H1 (cell line): ENCODE data around the gene NHS. TPM values are rescaled to one million over a fixed set of nuclear protein-coding genes. Genes with fewer than 3 reads are reported as not detected.

Source experiments
- CTCF ChIA-PET: fragments of 300-600 bp; sonication (Branson Sonifier 250); formaldehyde crosslinking; loops from one replicate; lab custom pipeline; 2021; ENCODE audit not compliant: partially characterized antibody; lab: Charles Lee
- POLR2A ChIA-PET: fragments of 300-600 bp; sonication (Branson Sonifier 250); formaldehyde crosslinking; loops from one replicate; lab custom pipeline; 2021; ENCODE audit warnings: inconsistent platforms; ENCODE audit not compliant: partially characterized antibody; lab: Charles Lee
- DNase-seq, 2 experiments: peaks; one replicate each; pipeline versions ENCODE4 v3.0.0 to v3.0.0-alpha.2; 2010 to 2022; ENCODE audit warnings: low spot score in 2 of 2, low read depth in 1 of 2, mixed read lengths in 1 of 2
- FAIRE-seq: peaks from 2 replicates; lab custom pipeline; 2011; peaks lifted over from hg19 to GRCh38; lab: Jason Lieb, UNC
- H2AFZ ChIP-seq: 2 replicates; pipeline ENCODE4 v1.8.1; 2012; ENCODE audit warnings: low read length, inconsistent platforms
- H2AK5ac ChIP-seq: 2 replicates; pipeline ENCODE4 v1.6.1; 2013; ENCODE audit warnings: low read depth, low read length
- H2BK120ac ChIP-seq: replicated peaks from 2 replicates; pipeline ENCODE3; 2013; ENCODE audit warnings: low read depth, low read length, inconsistent platforms
- H2BK12ac ChIP-seq: 2 replicates; pipeline ENCODE4 v1.6.1; 2013; ENCODE audit warnings: low read depth, low read length
- H2BK15ac ChIP-seq: 2 replicates; pipeline ENCODE4 v1.6.1; 2013; ENCODE audit warnings: low read length
- H2BK20ac ChIP-seq: 2 replicates; pipeline ENCODE4 v1.6.1; 2013; ENCODE audit warnings: low read length
- H2BK5ac ChIP-seq: 2 replicates; pipeline ENCODE4 v1.6.1; 2013; ENCODE audit warnings: low read depth, low read length
- H3K14ac ChIP-seq: 2 replicates; pipeline ENCODE4 v1.6.1; 2013; ENCODE audit warnings: inconsistent platforms; ENCODE audit not compliant: insufficient read length
- H3K18ac ChIP-seq: 2 replicates; pipeline ENCODE4 v1.6.1; 2013; ENCODE audit warnings: low read length; ENCODE audit errors: extremely low read depth
- H3K23ac ChIP-seq: 2 replicates; pipeline ENCODE4 v1.6.1; 2013; ENCODE audit warnings: inconsistent platforms; ENCODE audit not compliant: insufficient read length
- H3K23me2 ChIP-seq: 2 replicates; pipeline ENCODE4 v1.6.1; 2013; ENCODE audit warnings: low read depth, low read length
- H3K27ac ChIP-seq: 2 replicates; pipeline ENCODE4 v1.6.1; 2011; ENCODE audit warnings: low read depth, low read length, inconsistent platforms
- H3K27me3 ChIP-seq, 4 experiments: replicated peaks in 1 of 4; 1 replicate in 1 of 4; 2 replicates in 3 of 4; pipeline versions ENCODE4 v1.6.1 to v1.8.1; 2011 to 2013; ENCODE audit warnings: low read length in 3 of 4, mild to moderate bottlenecking in 3 of 4, inconsistent platforms in 2 of 4, mixed read lengths in 2 of 4, moderate library complexity in 1 of 4; ENCODE audit not compliant: control insufficient read depth in 3 of 4, insufficient read depth in 3 of 4; ENCODE audit errors: extremely low read depth in 1 of 4
- H3K36me3 ChIP-seq, 4 experiments: 2 replicates each; pipeline versions ENCODE4 v1.6.1 to v1.8.1; 2011 to 2013; ENCODE audit warnings: mild to moderate bottlenecking in 4 of 4, low read length in 3 of 4, moderate library complexity in 2 of 4, control low read depth in 1 of 4, inconsistent platforms in 1 of 4; ENCODE audit not compliant: insufficient read depth in 4 of 4, control insufficient read depth in 2 of 4
- H3K4ac ChIP-seq: replicated peaks from 2 replicates; pipeline ENCODE3; 2013; ENCODE audit warnings: low read length, low read depth, mixed read lengths, inconsistent platforms; ENCODE audit not compliant: insufficient read length
- H3K4me1 ChIP-seq, 4 experiments: replicated peaks in 1 of 4; 1 replicate in 1 of 4; 2 replicates in 3 of 4; pipeline versions ENCODE4 v1.6.1 to v1.8.1; 2011 to 2013; ENCODE audit warnings: low read length in 3 of 4, inconsistent platforms in 2 of 4, mixed read lengths in 1 of 4; ENCODE audit not compliant: insufficient read depth in 4 of 4, control insufficient read depth in 3 of 4
- H3K4me2 ChIP-seq, 2 experiments: 2 replicates each; pipeline versions ENCODE4 v1.6.1 to v1.8.1; 2011 to 2013; ENCODE audit warnings: low read depth in 2 of 2, low read length in 2 of 2, control low read depth in 1 of 2, inconsistent platforms in 1 of 2, mild to moderate bottlenecking in 1 of 2; ENCODE audit not compliant: insufficient read depth in 1 of 2
- H3K4me3 ChIP-seq, 4 experiments: fragments of 200-600, 300-600 bp in 1 of 4; sonication (generic), shearing (Covaris generic), sonication (Bioruptor Twin) in 1 of 4; 2 replicates each; pipeline versions ENCODE4 v1.5.1 to v1.8.1; 2011 to 2016; ENCODE audit warnings: low read length in 4 of 4, low read depth in 3 of 4, control low read depth in 2 of 4, inconsistent platforms in 2 of 4, mild to moderate bottlenecking in 2 of 4, mixed read lengths in 1 of 4, moderate library complexity in 1 of 4; ENCODE audit not compliant: insufficient read depth in 2 of 4; ENCODE audit errors: extremely low read depth in 1 of 4
- H3K56ac ChIP-seq: replicated peaks from 2 replicates; pipeline ENCODE3; 2013; ENCODE audit warnings: low read depth, mild to moderate bottlenecking, mixed read lengths, low read length, inconsistent platforms; ENCODE audit not compliant: insufficient read length
- H3K79me1 ChIP-seq: 2 replicates; pipeline ENCODE4 v1.6.1; 2013; ENCODE audit warnings: low read depth, low read length, control low read depth
- H3K79me2 ChIP-seq, 2 experiments: 2 replicates each; pipeline versions ENCODE4 v1.6.1 to v1.8.1; 2012 to 2013; ENCODE audit warnings: low read length in 2 of 2, mild to moderate bottlenecking in 2 of 2, inconsistent platforms in 1 of 2; ENCODE audit not compliant: insufficient read depth in 2 of 2, control insufficient read depth in 1 of 2
- H3K9ac ChIP-seq, 4 experiments: replicated peaks in 1 of 4; 1 replicate in 1 of 4; 2 replicates in 3 of 4; pipeline versions ENCODE4 v1.6.1 to v1.8.1; 2011 to 2013; ENCODE audit warnings: low read depth in 3 of 4, low read length in 3 of 4, control low read depth in 2 of 4, mild to moderate bottlenecking in 2 of 4, moderate library complexity in 2 of 4, inconsistent platforms in 1 of 4; ENCODE audit errors: extremely low read depth in 1 of 4
- H3K9me3 ChIP-seq, 2 experiments: 2 replicates each; pipeline versions ENCODE4 v1.6.1 to v1.8.1; 2012 to 2013; ENCODE audit warnings: mild to moderate bottlenecking in 2 of 2, moderate library complexity in 2 of 2, control low read depth in 1 of 2, inconsistent platforms in 1 of 2, low read depth in 1 of 2, low read length in 1 of 2, mixed read lengths in 1 of 2; ENCODE audit not compliant: insufficient read depth in 2 of 2
- H4K20me1 ChIP-seq, 2 experiments: replicated peaks in 1 of 2; 2 replicates each; pipeline versions ENCODE3 to v1.8.1; 2011 to 2013; ENCODE audit warnings: inconsistent platforms in 2 of 2, low read length in 2 of 2, mild to moderate bottlenecking in 1 of 2; ENCODE audit not compliant: insufficient read depth in 2 of 2, control insufficient read depth in 1 of 2
- H4K5ac ChIP-seq: 2 replicates; pipeline ENCODE4 v1.6.1; 2013; ENCODE audit warnings: low read length, low read depth, mixed read lengths, inconsistent platforms; ENCODE audit not compliant: insufficient read length
- H4K8ac ChIP-seq: 2 replicates; pipeline ENCODE4 v1.8.0; 2013; ENCODE audit warnings: mild to moderate bottlenecking, moderate library complexity, low read length, inconsistent platforms; ENCODE audit not compliant: insufficient read depth; ENCODE audit errors: extremely low read depth
- H4K91ac ChIP-seq: replicated peaks from 2 replicates; pipeline ENCODE3; 2013; ENCODE audit warnings: low read length, mixed read lengths, inconsistent platforms; ENCODE audit not compliant: insufficient read length
- BRCA1 ChIP-seq: IDR thresholded peaks from 2 replicates; pipeline ENCODE4 v1.6.1; 2012; ENCODE audit warnings: low read depth, low read length, improper control_type of control experiment
- CTCF ChIP-seq, 3 experiments: IDR thresholded peaks; 1 replicate in 2 of 3; 2 replicates in 1 of 3; pipeline versions ENCODE4 v1.5.1 to v1.6.1; 2011; ENCODE audit warnings: low read length in 3 of 3, mild to moderate bottlenecking in 3 of 3, inconsistent platforms in 2 of 3, low read depth in 1 of 3, moderate library complexity in 1 of 3; ENCODE audit not compliant: insufficient read depth in 1 of 3; ENCODE audit errors: control extremely low read depth in 1 of 3
- E2F6 ChIP-seq: IDR thresholded peaks from 2 replicates; pipeline ENCODE4 v1.6.1; 2012; ENCODE audit warnings: inconsistent platforms
- KDM1A ChIP-seq: fragments of 200-600, 300-600 bp; sonication (generic); IDR thresholded peaks from 2 replicates; pipeline ENCODE4 v1.7.1; 2016; ENCODE audit warnings: mild to moderate bottlenecking, low read length, borderline replicate concordance
- KDM4A ChIP-seq: IDR thresholded peaks from one replicate; pipeline ENCODE4 v1.7.1; 2012; ENCODE audit warnings: low read depth, mild to moderate bottlenecking, moderate library complexity, low read length, inconsistent platforms; ENCODE audit not compliant: severe bottlenecking
- NRF1 ChIP-seq: IDR thresholded peaks from 2 replicates; pipeline ENCODE4 v1.6.1; 2011; ENCODE audit warnings: mild to moderate bottlenecking, low read depth, low read length, improper control_type of control experiment
- WGBS, 2 experiments: shearing (Covaris generic) in 1 of 2; methylation state at CpG; one replicate each; pipeline versions ENCODE4 v1.1.6 to v1.1.7; 2013 to 2015; ENCODE audit warnings: low lambda C conversion rate in 2 of 2, mixed read lengths in 2 of 2, inconsistent platforms in 1 of 2, low coverage in 1 of 2, missing lambda C conversion rate in 1 of 2; ENCODE audit not compliant: insufficient replicate concordance in 2 of 2, insufficient coverage in 1 of 2, insufficient read length in 1 of 2; ENCODE audit errors: extremely low coverage in 1 of 2, missing lambda C conversion rate in 1 of 2; 5-methylcytosine and 5-hydroxymethylcytosine counted together
- polyA plus RNA-seq, 7 experiments: library from polyadenylated mRNA; depleted of rRNA in 3 of 7; stranded (reverse) in 5 of 7; unstranded in 2 of 7; fragments of >200 nt in 5 of 7; fragments of 200-250 nt in 2 of 7; gene quantifications; 1 replicate in 5 of 7; 2 replicates in 1 of 7; 4 replicates in 1 of 7; pipeline versions ENCODE4 v1.2.1 to v1.2.3, GENCODE V29; 2011 to 2013; ENCODE audit warnings: missing spikeins in 2 of 7, mixed read lengths in 2 of 7
- total RNA-seq: library from RNA; stranded (reverse); fragmentation: NEBNext Ultra II Directional; extraction: Animal tissue kit (Norgen Biotek cat#: 25700); gene quantifications from 2 replicates; pipeline ENCODE4 v1.2.1, GENCODE V29; 2021

The NHS gene
- total and polyA plus RNA-seq, 2 of the 8 experiments (the other 6 are each of a cell fraction or from before 2014, with no cell fraction given) = 2.2 to 6.7 TPM

- TF ChIP-seq KDM4A (no peak), E2F6 (no peak), KDM1A (no peak), NRF1 (no peak), BRCA1 (no peak), CTCF (IDR thresholded peaks at IDR 0.05; ENCODE audit: control extremely low read depth in 1 of 3, insufficient read depth in 1 of 3, low read depth in 1 of 3, low read length in 3 of 3) (no peak)
- 95% methylated on average over 6 of the region's 9 CpGs; no CpG with 5 or more reads in 1 of the 2 experiments for WGBS, 2 experiments
- no peak overlapping the region for H3K27ac ChIP-seq
- H4K91ac ChIP-seq = no peak overlapping the region
- H3K79me2 ChIP-seq = no peaks in the 10 kb centered on the region
- no peak overlapping the region for H2BK12ac ChIP-seq
- H3K79me1 ChIP-seq = no peaks in the 10 kb centered on the region
- H3K4me1 ChIP-seq = no peaks in the 10 kb centered on the region; a peak in 2 of 7 replicates
- no peak overlapping the region for H3K23ac ChIP-seq
- no peak overlapping the region for H4K5ac ChIP-seq
- no peak for FAIRE-seq
- H4K8ac ChIP-seq = no peak overlapping the region
- no peak overlapping the region for H2AK5ac ChIP-seq
- no peak overlapping the region for H3K18ac ChIP-seq
- no peaks in the 10 kb centered on the region for H3K9me3 ChIP-seq
- no peak overlapping the region for H3K14ac ChIP-seq
- H3K4ac ChIP-seq = no peak overlapping the region
- H2AFZ ChIP-seq = no peak overlapping the region
- H3K23me2 ChIP-seq = no peaks in the 10 kb centered on the region
- H3K9ac ChIP-seq = no peak overlapping the region
- no peak overlapping the region for H2BK5ac ChIP-seq
- H2BK15ac ChIP-seq = no peak overlapping the region
- DNase-seq = no peak
- ChIA-PET CTCF (interaction anchor here (0.6 to 1.4 kb wide), 5 partner anchors 59 to 566 kb away, joined by 3 to 5 read pairs (median 4); no protein-coding TSS in a partner anchor), POLR2A (interaction anchor here (0.6 kb wide), 1 partner anchor 221 kb away, joined by 3 read pairs; no protein-coding TSS in a partner anchor)
- no peak overlapping the region for H3K4me3 ChIP-seq
- H2BK20ac ChIP-seq = no peak overlapping the region
- H4K20me1 ChIP-seq = no peaks in the 10 kb centered on the region
- H2BK120ac ChIP-seq = no peak overlapping the region
- H3K27me3 ChIP-seq = no peaks in the 10 kb centered on the region; a peak in 1 of 7 replicates
- H3K56ac ChIP-seq = no peak overlapping the region
- no peaks in the 10 kb centered on the region for H3K36me3 ChIP-seq
- no peak overlapping the region for H3K4me2 ChIP-seq
These were observed 221.7 kb downstream of the NHS start for GRCh38 chrX:17596546-17597205.
